ENCODE data around the gene ETS1.

The ETS1 gene

GRCh38 chr11:128504486-128504885, 82.9 kb downstream of the ETS1 start:
- DNase-seq (ENCODE audit: low read depth, low spot score) = no peak

- no peak for DNase-seq (ENCODE audit: low read depth, low spot score)
Observed at GRCh38 chr11:128503245-128503991, 83.9 kb downstream of the ETS1 start.

- no peak for DNase-seq (ENCODE audit: low read depth, low spot score)
Observed at GRCh38 chr11:128502726-128503125, 84.6 kb downstream of the ETS1 start.

- DNase-seq (ENCODE audit: low read depth, low spot score) = no peak
Observed at GRCh38 chr11:128501632-128502549, 85.5 kb downstream of the ETS1 start.

GRCh38 chr11:128501008-128501407, 86.3 kb downstream of the ETS1 start:
- DNase-seq (ENCODE audit: low read depth, low spot score) = no peak

GRCh38 chr11:128500493-128500892, 86.9 kb downstream of the ETS1 start:
- no peak for DNase-seq (ENCODE audit: low read depth, low spot score)

- DNase-seq (ENCODE audit: low read depth, low spot score) = no peak
Observed at GRCh38 chr11:128499613-128500253, 87.6 kb downstream of the ETS1 start.

- DNase-seq (ENCODE audit: low read depth, low spot score) = no peak
Observed at GRCh38 chr11:128498721-128499245, 88.6 kb downstream of the ETS1 start.

GRCh38 chr11:128497776-128498095, 89.6 kb downstream of the ETS1 start:
- DNase-seq (ENCODE audit: low read depth, low spot score) = no peak

GRCh38 chr11:128497061-128497775, 90.1 kb downstream of the ETS1 start:
- DNase-seq (ENCODE audit: low read depth, low spot score) = peak; percentile 96

- DNase-seq (ENCODE audit: low read depth, low spot score) = no peak
Observed at GRCh38 chr11:128496692-128497060, 90.7 kb downstream of the ETS1 start.

GRCh38 chr11:128496249-128496648, 91.1 kb downstream of the ETS1 start:
- no peak for DNase-seq (ENCODE audit: low read depth, low spot score)

- no peak for DNase-seq (ENCODE audit: low read depth, low spot score)
Observed at GRCh38 chr11:128494418-128495332, 92.7 kb downstream of the ETS1 start.

- DNase-seq (ENCODE audit: low read depth, low spot score) = no peak
Observed at GRCh38 chr11:128493570-128493965, 93.8 kb downstream of the ETS1 start.

- no peak for DNase-seq (ENCODE audit: low read depth, low spot score)
Observed at GRCh38 chr11:128492903-128493569, 94.3 kb downstream of the ETS1 start.

GRCh38 chr11:128492461-128492860, 94.9 kb downstream of the ETS1 start:
- no peak for DNase-seq (ENCODE audit: low read depth, low spot score)

- no peak for DNase-seq (ENCODE audit: low read depth, low spot score)
Observed at GRCh38 chr11:128491195-128491936, 96.0 kb downstream of the ETS1 start.

GRCh38 chr11:128490092-128490491, 97.3 kb downstream of the ETS1 start:
- DNase-seq (ENCODE audit: low read depth, low spot score) = no peak

GRCh38 chr11:128488471-128488870, 98.9 kb downstream of the ETS1 start:
- no peak for DNase-seq (ENCODE audit: low read depth, low spot score)
